HT-29 (cell line): ENCODE measurements around the gene AMBN. TPM values are rescaled to one million over a fixed set of nuclear protein-coding genes. Genes with fewer than 3 reads are reported as not detected.

Experiments used
- DNase-seq: peaks from one replicate; pipeline ENCODE4 v3.0.0-alpha.2; 2015; ENCODE audit warnings: low spot score
- total RNA-seq: library from RNA; depleted of rRNA; stranded (reverse); fragments of >200 nt; shearing (Covaris generic); gene quantifications from 2 replicates; pipeline ENCODE4 v1.2.3, GENCODE V29; 2014; rRNA removed

The AMBN gene, protein sequence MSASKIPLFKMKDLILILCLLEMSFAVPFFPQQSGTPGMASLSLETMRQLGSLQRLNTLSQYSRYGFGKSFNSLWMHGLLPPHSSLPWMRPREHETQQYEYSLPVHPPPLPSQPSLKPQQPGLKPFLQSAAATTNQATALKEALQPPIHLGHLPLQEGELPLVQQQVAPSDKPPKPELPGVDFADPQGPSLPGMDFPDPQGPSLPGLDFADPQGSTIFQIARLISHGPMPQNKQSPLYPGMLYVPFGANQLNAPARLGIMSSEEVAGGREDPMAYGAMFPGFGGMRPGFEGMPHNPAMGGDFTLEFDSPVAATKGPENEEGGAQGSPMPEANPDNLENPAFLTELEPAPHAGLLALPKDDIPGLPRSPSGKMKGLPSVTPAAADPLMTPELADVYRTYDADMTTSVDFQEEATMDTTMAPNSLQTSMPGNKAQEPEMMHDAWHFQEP
- not detected in 2 replicates for total RNA-seq

DNA sequence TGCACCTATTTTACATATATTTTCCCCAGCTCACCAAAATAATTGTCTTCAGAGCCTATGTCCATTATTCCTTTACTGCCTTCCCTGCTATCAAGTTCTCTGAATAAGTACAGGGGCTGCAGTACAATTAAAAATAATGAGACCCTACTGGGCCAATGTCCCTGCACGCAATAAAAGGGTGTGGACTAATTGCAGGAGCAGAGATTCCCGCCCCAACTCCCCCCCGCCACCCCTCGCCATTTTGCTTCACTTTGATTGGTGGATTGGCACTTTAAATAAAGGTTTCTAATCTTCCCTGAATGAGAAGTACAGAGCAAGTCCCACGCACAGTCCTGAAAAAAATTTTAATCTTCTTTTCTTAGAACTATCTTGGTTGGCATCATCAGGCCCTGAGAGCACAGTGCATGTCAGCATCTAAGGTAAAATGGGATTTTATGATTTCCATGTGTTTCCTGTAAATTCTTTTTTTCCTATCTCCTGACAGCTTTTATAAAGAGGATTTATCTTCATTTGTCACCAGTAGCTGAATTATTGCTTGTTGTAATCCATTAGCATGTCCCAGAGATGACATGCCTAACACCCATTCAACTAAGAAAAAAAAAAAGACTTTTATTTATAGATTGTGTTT lies at the start of gene AMBN:
Gene AMBN (plus strand): TSS at position 302 of the 628 bp plus-strand sequence. CDS start 103 bp downstream, at position 405.
- DNase-seq, result no peak

DNA sequence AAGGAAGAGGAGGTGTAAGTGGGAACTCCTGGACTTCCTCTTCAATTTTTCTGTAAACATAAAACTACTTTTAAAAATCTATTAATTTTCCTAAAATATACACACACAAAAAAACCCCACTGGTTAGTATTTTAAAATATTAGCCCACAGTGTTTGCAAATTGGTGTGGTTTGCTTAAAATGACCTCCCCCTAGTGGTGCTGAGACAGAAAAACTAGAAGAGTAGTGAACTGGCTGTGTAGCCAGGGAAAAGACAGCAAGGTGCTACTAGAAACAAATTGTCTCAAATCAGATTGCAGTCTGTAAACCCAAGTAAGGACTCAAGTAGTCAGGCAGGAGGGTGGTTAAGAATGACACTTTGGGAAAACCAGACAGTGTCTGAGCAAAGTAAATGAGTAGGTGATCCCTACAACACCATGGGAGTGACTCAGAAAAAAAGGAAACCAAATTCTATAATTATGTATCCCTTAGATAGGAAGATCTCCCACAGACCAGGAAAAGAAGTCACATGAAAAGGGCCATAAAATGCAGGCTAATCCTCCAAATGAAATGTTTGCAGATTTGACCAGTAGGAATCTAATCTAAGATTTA lies 47.7 kb upstream of the AMBN start:
- DNase-seq, result peak; percentile 18

DNA sequence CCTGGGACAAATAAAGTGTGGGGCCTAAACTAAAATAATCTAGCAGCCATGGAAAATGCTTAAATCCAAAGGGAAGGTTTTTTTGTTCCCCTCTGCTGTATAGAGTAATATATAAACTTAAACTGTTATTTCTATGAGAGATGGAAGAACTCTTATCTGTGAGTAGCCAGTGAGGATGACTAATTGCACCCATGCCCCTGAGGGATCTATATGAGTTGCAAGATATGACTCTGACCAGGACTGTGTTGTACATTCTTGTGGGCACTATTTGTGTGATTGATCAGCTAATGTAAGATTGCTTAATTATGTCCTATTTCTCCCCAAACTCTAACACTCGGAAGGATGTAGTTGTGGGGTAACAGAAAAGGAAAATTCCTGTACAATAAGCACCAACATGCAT lies 35.2 kb upstream of the AMBN start:
- no peak for DNase-seq

DNA sequence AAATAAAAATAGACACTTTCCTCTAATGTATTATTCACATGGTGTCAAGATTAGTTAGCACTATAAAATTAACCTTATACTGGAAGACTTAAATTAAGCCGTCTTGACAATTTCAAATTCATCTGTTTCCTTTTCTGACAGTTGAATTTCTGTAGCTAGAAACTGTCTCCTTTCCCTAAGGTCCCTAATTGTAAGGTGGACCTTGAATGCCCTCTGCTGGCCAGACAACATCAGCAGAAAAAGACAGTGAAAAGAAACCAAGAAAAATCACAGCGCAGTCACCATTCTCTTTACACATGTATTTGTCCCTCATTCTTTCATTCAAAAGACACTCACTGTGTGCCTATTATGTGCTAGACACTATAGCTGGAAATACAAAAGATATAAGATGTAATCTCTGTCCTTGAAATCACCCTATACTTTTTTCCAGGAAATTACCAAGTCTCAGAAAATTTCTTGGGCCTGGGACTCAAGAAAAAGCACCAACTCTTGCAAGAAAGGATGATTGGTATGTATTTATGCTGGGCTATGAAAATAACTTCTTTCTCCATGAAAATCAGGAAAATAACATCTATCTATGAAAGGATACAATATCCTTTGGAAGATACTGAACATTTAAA lies 32.7 kb upstream of the AMBN start:
- DNase-seq, result peak; percentile 51

DNA sequence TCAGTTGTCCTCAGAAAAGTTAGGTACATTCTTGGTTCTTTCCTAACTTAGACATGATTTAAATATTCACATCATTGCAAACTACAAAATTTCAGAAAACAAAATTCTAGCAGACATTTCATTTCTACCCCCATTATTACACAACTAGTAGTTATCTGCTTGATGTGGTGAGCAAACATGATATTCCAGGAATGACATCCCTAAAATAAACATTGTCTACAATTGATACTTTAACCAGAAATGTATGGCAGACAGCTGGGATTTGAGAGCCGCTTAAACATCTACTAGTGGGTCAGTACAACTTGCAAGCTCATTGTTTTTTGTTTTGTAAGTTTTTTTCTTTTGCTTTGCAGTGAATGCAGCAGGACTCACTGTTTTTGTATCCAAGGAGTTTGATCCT lies 32.1 kb upstream of the AMBN start:
- DNase-seq, result no peak

DNA sequence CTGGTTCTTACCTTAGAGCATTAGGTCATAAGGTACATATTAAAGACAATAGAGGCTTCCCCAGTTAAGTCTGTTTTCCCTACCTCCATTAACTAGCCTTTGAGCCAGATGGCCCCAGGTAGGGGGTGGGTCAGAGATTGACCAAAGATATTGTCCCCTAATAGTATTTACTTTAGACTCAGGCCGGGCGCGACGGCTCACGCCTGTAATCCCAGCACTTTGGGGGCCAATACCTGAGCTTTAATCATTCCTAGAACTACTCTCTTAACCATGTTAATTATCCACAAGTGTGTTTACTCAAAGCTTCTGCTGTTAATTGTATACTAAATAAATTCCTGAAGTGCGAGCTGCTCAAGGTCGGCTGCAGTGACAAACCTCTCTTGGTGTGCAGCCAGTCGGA lies 28.0 kb upstream of the AMBN start:
- DNase-seq, result no peak

DNA sequence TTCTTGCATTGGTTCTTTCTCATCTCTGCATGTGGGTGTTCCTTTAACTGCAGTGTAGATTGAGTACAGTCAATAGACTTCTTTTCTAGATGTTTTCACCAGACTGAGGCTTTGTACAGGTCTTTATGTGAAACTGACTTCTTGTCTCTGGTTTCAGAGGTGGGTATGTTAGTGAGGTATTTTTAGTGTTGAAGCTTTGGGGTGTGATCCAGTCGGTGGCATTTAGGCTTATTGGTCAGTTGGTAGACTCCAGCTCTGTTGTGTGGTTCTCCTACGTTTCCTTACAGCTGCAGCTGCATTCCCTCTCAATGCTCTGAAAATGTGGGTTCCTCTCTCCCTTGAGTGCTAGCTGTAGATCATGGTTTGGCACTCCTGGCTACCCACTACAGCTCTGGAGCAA lies 21.3 kb upstream of the AMBN start:
- no peak for DNase-seq

DNA sequence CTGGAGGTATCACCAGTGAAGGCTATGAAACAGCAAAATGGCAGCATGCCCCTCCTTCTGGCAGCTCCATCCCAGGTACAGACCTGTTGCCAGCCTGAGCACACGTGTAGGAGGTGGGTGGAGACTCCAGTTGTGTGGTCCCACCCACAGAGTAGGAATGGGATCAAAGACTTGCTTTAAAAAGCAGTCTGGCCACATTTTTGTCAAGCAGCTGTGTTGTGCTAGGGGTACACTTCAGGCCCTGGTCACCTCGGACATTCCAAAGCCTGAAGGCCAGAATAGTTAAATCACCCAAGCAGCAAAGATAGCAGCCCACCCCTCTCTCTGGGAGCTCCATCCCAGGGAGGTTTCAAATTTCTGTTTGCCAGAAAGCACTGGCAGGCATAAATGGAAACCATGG lies 20.3 kb upstream of the AMBN start:
- no peak for DNase-seq

DNA sequence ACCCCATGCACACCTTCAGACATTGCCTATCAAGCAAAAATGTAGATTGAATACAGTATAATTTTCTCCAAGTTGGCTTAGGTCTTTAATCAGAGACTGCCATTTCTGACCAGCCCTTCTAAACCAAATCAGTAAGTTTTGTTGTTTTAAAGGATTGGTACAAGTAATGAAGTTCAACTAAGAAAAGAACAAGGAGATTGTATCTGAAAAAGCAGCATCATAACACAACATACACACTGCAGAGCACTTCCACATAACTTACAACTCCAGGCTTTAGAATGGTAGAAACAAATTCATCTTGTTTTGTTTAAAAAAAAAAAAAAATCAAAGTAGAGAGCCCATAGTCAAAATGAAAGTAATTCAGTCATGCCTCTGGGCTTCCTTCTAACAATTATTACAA lies 16.1 kb upstream of the AMBN start:
- no peak for DNase-seq

DNA sequence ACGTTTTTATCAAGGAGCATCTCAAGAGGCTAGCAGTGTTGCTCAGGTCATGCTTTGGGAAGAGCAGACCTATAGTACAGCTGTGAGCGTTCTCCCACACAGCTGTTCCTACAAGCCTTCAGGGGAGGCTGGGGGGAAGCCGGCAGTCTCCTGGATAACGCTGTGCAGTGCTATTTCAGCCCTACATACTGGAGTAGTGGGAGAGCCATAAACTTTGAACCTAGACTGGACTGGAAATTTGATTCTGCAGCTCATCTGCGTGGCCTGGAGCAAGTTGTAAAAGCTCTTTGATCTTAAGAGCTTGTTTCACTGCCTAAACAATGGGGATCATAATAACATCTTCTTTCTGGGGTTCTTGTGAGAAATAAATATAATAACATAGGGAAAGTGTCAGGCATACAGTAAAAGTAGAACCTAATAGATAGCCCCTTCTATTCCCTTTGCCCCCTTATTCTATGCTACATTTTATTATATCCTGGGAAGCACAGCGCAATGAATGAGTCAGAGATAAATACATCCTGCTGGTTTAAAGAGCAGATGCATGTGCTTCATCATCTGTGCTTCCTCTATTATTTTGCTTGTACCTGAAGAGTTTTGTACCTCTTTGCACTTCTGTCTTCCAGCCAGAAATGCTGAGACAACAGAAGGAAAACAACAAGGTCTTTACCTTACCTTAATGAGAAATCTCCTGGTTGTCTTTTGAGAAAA lies 14.7 kb upstream of the AMBN start:
- DNase-seq, result no peak

DNA sequence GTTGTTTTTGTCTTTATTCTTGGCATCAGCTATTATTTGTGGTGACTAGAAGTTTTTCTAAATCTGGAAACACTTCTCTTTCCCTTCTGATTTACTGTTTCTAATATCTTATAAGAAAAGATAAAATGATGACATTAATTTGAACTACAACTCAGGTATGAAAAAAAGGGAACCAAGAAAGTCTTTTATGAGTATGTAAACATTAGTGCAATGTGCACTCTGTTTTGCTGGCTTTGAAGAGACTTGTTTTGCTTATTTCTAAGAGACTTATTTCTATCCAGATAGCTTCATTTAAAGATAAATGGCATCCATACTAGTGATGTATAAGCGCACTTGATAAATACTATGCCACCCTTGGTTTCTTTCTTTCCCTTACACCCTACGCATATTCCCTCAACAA lies 10.1 kb upstream of the AMBN start:
- DNase-seq, result no peak

DNA sequence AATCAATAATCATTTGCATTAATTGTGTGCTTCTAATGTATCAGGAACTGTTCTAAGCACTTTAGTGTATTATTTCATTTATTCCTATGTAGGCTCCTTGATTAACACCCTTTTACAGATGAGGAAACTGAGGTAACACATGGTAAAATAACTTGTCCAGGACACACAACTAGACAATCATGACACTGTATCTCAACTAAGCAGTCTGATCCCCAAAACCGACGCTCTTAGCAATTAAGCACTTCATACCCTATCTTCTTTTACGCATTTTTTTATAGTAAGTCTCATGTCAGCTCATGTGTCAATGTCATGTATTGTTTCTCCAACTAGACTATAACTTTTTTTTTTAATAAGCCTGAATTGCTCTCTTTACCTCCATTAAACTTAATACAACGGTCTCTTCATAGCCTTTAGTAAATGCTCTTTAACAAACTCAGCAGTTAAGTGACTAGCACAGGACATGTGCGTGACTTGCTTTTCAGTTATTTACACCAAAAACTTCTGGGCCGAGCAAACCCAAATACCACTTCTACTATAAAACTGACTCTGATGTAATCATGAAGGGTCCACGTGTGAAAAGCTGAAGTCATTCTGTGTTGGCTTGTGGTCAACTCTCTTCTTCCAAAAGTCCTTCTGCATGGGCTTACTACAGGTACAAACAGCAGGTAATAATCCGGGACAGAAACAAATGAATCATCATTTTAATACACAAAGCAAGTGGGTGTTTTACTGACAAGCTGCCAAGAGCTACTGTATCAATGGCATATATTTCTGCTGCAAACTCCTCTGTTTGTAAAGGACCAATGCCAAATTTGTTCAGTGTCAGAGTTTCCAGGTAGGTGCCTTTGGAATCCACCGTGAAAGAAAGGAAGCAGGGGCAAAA lies 7.9 kb upstream of the AMBN start:
- DNase-seq, result peak; percentile 82

DNA sequence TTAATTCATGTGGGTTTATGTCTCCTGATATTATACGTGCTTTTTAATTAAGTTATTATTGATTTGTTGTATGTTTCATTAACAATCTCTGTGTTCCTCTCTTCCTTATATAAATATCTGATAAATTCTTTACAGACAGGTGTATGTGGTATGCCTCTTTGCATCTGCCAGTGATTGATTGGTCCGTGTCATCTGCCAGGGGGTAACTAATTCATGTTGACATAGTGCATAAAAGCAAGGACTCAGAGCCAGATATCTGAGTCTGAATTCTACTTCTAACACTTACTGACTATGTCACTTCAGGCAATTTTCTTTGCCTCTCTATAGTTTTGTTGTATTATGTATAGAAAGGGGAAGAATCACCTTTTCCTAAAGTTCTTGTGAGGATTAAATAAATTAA lies 5.2 kb upstream of the AMBN start:
- DNase-seq, result no peak

DNA sequence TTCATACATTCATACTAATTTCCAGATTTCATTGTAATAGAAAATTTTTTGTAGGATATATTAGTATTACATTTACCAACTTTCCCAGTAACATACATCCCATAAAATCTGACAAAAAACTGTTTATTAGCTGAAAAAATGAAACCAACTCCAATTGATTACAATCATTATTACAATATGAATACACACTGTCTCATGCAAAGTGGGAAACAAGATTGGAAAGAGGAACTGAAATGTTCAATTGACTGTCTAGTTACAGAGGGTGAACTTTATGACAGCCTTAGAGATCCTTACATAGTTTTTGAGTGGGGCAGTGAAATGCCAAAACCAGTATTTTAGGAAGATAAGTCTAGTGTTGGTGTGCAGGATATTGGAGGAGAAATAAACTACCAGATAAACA lies 2.3 kb upstream of the AMBN start:
- DNase-seq, result no peak

DNA sequence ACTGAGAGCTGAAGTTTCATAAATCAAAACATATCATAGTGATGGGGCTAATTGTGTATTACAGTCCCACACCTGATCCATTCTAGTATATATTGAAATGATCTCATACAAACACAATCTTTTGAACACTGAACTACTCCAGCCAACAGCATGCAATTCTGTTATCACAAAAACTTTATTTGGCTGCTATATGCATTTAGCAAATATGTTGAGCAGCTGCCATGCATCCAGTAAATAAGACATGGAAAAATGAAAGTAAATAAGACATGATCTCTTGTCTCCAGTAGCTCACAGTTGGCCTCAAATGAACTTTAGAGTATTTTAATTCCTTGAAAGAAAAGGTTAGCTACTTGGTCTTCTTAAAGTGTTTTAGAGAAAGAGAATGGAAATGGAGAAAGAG lies 2.1 kb downstream of the AMBN start:
- no peak for DNase-seq

DNA sequence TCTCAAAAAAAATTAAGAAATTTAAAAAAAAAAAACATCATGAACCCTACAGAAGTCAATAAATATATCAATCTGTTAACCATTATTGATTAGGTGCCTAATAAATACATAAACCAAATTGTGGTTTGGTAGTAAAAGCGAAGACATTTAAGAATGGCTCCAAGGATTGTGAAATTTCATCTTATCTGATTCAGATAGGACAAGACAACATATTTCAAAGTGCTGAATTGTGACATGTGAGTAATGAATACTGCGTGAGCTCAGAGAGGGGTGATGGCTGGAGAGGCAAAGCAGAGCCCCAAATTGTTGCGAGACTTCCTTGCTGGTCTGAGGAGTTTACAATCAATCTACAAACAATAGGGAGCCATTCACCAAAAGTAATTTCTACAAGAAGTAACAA lies 8.2 kb downstream of the AMBN start:
- DNase-seq, result no peak

DNA sequence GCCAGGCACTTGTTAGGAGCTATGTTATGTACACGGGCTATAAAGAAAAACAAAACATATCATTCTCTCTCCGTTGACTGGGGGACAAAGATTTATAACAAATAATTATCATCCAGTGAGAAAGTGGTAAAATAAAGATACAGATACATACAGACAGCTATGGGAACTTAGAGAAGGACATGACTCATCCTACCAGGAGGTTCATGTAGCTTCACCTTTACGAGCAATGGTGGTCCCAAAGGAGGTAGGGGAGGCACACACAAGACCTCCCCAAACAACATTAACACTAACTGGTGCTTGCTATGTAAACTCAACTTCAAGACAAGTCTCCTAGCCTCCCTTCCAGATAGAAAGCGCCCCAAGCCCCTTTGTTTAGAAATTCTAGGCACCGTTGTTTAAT lies 8.9 kb downstream of the AMBN start:
- no peak for DNase-seq

DNA sequence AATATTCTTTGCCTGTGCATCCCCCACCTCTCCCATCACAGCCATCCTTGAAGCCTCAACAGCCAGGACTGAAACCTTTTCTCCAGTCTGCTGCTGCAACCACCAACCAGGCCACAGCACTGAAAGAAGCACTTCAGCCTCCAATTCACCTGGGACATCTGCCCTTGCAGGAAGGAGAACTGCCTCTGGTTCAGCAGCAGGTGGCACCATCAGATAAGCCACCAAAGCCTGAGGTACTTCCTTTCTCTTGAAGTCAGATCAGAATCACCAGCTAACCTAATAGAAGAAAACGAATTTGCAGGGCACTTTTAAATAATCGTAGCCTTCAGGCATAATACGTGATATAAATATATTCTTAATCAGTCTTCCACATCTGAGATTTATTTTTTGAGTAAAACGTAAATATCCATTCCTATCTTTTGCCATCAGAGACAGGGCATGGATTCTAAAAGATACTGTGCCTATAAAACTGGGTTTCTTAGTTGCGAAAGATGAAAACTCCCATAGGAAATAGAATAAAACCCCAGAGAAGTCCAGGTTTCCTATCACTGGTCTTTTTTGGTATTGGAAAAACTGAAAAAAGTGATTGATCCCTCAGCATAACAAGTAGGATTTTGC lies 9.5 kb downstream of the AMBN start:
- DNase-seq, result peak; percentile 84

DNA sequence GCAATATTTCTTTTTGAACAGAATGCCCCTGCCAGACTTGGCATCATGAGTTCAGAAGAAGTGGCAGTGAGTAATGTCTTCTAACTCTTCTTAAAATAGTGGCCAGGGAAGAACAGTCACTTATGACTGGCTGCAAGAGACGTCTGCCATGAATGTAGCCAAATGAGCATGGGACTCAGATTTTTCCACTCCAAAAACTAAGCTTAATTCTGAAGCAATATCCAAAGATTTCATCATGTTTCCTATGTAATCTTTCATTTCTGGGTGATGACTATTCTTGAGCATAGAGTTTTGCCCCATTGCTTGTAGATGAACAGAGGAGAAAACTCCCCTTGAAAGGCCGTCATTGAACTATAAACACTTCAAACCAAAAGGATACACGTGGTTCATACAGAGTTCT lies 11.8 kb downstream of the AMBN start:
- DNase-seq, result no peak

DNA sequence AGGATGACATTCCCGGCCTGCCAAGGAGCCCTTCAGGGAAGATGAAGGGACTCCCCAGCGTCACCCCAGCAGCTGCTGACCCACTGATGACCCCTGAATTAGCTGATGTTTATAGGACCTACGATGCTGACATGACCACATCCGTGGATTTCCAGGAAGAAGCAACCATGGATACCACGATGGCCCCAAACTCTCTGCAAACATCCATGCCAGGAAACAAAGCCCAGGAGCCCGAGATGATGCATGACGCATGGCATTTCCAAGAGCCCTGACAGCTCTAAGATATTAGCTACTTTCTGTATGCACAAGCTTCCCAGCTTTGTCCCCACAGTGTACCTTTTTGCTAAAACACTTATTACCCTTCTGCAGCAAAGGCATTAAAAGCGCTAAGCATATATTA lies 14.4 kb downstream of the AMBN start:
- no peak for DNase-seq
